HEK293T (cell line): ENCODE measurements around the gene ARL4A.

ENCODE experiments used
- ARNT ChIP-seq: fragments of 450-650 bp; IDR thresholded peaks from 2 replicates; pipeline ENCODE4 v1.6.1; 2017; ENCODE audit warnings: mild to moderate bottlenecking
- FOXK2 ChIP-seq: fragments of 450-650 bp; IDR thresholded peaks from 2 replicates; pipeline ENCODE4 v1.6.1; 2016; ENCODE audit warnings: mild to moderate bottlenecking
- FOXM1 ChIP-seq: fragments of 450-650 bp; IDR thresholded peaks from 2 replicates; pipeline ENCODE4 v1.6.1; 2017; ENCODE audit warnings: mild to moderate bottlenecking, borderline replicate concordance
- SP1 ChIP-seq: fragments of 450-650 bp; IDR thresholded peaks from 2 replicates; pipeline ENCODE4 v1.6.1; 2017
- SUZ12 ChIP-seq: fragments of 450-650 bp; IDR thresholded peaks from 2 replicates; pipeline ENCODE4 v1.6.1; 2016; ENCODE audit warnings: mild to moderate bottlenecking

DNA sequence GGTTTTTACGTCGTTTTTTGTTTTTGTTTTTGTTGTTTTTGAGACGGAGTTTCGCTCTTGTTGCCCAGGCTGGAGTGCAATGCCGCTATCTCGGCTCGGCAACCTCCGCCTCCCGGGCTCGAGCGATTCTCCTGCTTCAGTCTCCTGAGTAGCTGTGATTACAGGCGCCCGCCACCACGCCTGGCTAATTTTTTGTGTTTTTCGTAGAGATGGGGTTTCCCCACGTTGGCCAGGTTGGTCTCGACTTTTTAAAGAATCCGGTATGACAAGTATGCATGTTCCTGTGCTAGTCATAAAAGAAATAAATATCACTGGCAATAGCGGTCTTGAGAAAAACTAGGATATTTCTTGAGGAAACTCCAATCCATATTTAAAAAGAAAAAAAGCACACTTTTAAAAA is 2.7 kb upstream of the ARL4A start:
- TF ChIP-seq ARNT, result no peak
- no peak for TF ChIP-seq SP1
- TF ChIP-seq SUZ12, result no peak
- no peak for TF ChIP-seq FOXM1
- no peak for TF ChIP-seq FOXK2
